GM19043 (cell line): Measurements from ENCODE around the gene TFRC.
"Not testable (repeated sequence)": the region's sequence is repeated elsewhere in the genome, so short reads cannot be mapped to it uniquely, and the experiment has no call there.

ENCODE experiments used
- ATAC-seq: cut with Tn5 transposase; IDR thresholded peaks from one replicate; pipeline ENCODE4 v1.9.1; 2021; ENCODE audit warnings: low read depth; ENCODE audit not compliant: unreplicated experiment

TFRC gene

DNA sequence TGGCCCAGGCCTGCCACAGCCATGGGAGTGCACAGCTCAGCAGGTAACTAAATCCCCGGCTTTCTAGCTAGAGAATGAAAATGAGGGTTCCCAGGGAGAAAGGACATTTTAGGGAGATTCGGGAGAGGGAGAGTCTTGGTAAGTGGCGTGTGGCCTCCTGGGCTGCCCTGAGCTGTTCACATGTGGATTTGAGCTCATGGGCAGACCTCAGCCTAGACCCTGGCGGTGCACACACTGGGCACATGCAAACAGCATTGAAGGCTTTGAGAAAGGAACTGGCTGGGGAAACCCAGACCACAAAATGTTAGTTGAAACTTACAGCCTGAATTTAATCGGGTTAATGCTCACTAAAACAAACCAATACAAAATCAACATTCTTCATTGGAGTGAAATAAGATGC is 72.4 kb downstream of the TFRC start:
- no peak for ATAC-seq

GRCh38 chr3:196008929-196009328 is 73.0 kb downstream of the TFRC start:
- no peak for ATAC-seq

GRCh38 chr3:196008387-196008786 is 73.5 kb downstream of the TFRC start:
- no peak for ATAC-seq

DNA sequence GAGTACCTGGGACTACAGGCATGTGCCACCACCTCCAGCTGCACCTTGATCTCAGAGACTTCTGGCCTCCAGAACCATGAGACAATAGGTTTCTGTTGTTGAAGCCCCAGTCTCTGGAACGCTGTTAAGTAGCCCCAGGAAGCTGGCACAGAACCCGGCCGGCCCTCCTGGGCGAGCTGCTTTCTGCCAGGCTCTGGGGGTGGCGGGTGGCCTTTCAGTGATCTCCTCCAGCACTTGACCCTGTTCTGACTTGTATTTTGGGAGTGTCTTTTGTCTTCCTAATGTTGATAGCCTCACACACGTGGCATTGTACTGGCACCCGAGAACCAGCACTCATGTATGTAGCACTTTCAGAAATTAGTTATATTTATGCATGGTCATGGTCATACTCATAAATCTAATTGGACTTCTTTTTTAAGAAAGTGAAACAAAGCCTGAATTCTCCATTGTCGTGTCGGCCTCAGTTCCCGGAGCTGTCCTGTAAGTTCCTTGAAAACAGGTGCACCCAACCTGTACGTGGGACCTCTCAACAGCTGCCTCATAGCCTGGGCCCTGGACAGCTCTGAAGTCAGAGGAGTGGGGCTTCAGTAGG is 74.0 kb downstream of the TFRC start:
- ATAC-seq, result no peak

- not testable (repeated sequence) for ATAC-seq
Measured at GRCh38 chr3:196005338-196005737, 76.6 kb downstream of the TFRC start.

- not testable (repeated sequence) for ATAC-seq
Measured at GRCh38 chr3:196004359-196005052, 77.4 kb downstream of the TFRC start.

GRCh38 chr3:196003611-196004010 is 78.3 kb downstream of the TFRC start:
- ATAC-seq, result no peak

DNA sequence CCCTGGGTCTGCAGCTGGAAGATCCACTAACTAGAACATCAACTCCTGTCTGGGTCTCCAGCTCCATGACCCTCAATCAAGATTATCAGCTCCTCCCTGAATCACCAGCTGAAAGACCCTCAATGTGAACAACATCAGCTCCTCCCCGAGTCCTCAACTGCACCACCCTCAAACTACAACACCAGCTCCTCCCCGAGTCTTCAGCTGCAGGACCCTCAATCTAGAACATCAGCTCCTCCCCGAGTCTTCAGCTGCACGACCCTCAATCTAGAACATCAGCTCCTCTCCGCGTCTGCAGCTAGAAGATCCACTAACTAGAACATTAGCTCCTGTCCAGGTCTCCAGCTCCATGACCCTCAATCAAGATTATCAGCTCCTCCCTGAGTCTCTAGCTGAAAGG is 79.2 kb downstream of the TFRC start:
- ATAC-seq, result not testable (repeated sequence)

DNA sequence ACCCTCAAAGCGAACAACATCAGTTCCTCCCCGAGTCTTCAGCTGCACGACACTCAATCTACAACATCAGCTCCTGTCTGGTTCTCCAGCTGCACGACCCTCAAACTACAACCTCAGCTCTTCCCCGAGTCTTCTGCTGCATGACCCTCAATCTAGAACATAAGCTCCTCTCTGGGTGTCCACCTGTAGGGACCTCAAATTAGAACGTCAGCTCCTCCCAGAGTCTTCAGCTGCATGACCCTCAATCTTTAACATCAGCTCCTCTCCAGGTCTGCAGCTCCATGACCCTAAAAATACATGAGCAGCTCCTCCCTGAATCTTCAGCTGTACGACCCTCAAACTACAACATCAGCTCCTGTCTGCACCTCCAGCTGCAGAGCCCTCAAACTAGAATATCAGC is 80.7 kb downstream of the TFRC start:
- not testable (repeated sequence) for ATAC-seq

DNA sequence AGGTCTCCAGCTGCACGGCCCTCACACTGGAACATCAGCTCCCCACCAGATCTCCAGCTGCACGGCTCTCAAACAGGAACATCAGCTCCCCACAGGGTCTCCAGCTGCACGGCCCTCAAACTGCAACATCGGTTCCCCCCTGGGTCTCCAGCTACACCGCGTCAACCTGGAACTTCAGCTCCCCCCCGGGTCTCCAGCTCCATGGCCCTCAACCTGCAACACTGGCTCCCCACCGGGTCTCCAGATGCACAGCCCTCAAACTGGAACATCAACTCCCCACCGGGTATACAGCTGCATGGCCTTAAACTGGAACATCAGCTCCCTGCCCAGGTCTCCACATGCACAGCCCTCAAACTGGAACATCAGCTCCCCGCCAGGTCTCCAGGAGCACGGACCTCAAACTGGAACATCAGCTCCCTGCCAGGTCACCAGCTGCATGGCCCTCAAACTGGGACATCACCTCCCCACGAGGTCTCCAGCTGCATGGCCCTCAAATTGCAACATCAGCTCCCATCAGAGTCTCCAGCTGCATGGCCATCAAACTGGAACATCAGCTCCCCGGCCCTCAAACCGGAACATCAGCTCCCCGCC is 81.4 kb downstream of the TFRC start:
- ATAC-seq, result not testable (repeated sequence)

GRCh38 chr3:195999896-196000295 is 82.0 kb downstream of the TFRC start:
- ATAC-seq, result no peak
